K562 treated with DMSO at 1 percent for 4 hours (cell line): ENCODE measurements around the gene TMIGD3. TPM values are rescaled to one million over a fixed set of nuclear protein-coding genes. Genes with fewer than 3 reads are reported as not detected.

Experiments
- total RNA-seq: library from RNA; unstranded; fragments of 300-600 nt; gene quantifications from 2 replicates; pipeline ENCODE4 v1.2.3, GENCODE V29; 2022; ENCODE audit not compliant: insufficient read depth

TMIGD3 gene
- not detected in 2 replicates for total RNA-seq

GRCh38 chr1:111503585-111504060 lies at the start of gene TMIGD3, which contains the start of gene ADORA3:
TMIGD3 (minus strand) TSS chr1:111503633; CDS start chr1:111503354, 279 bp downstream.
ADORA3 (minus strand) TSS chr1:111503633; CDS start chr1:111503354, 279 bp downstream.

GRCh38 chr1:111448918-111449702 lies 54.3 kb downstream of the TMIGD3 start, which contains the start of the genes ATP5PB and WDR77:
ATP5PB (plus strand) TSS chr1:111449464; CDS start chr1:111449542, 78 bp downstream.
WDR77 (minus strand) TSS chr1:111449256; CDS start chr1:111449169, 87 bp downstream.

Other genes starting within 250 kb of the TMIGD3 start
- gene CHIA, start 212.8 kb downstream of the TMIGD3 start, total RNA-seq = not detected in 2 replicates
- gene OVGP1, start 75.9 kb downstream of the TMIGD3 start, total RNA-seq = 1.5 and 2.2 TPM in 2 replicates
- 21.5 and 28.2 TPM in 2 replicates for gene WDR77, start 54.4 kb downstream of the TMIGD3 start, total RNA-seq
- 212 and 226 TPM in 2 replicates for gene ATP5PB, start 54.2 kb downstream of the TMIGD3 start, total RNA-seq
- gene C1orf162, start 29.6 kb downstream of the TMIGD3 start, total RNA-seq = 6.8 and 7.8 TPM in 2 replicates
- gene ADORA3, start within 50 bp of the TMIGD3 start, total RNA-seq = 0.78 TPM in 1 of 2 replicates, not detected in the other
- gene RAP1A, start 116.2 kb upstream of the TMIGD3 start, total RNA-seq = 35.7 and 43.6 TPM in 2 replicates
- not detected in 2 replicates for gene INKA2, start 235.8 kb upstream of the TMIGD3 start, total RNA-seq